SK-N-SH treated with all-trans-retinoic acid at 6 μM for 48 hours (cell line): ENCODE measurements around the gene DNAH7.

Source experiments
- ATAC-seq: fragments of 200-7000 bp; cut with Tn5 transposase; 3 replicates; pipeline ENCODE4 v1.9.1; 2020; ENCODE audit warnings: mild to moderate bottlenecking, moderate library complexity
- ARNTL ChIP-seq: fragments of 450-650 bp; formaldehyde crosslinking; IDR thresholded peaks from 2 replicates; pipeline ENCODE4 v1.5.0; 2020; ENCODE audit warnings: low read depth, mild to moderate bottlenecking, moderate library complexity, borderline replicate concordance
- BACH2 ChIP-seq: fragments of 250-450 bp; sonication (Bioruptor Pico); IDR thresholded peaks from 2 replicates; pipeline ENCODE4 v1.9.0; 2021; ENCODE audit warnings: mild to moderate bottlenecking, borderline replicate concordance
- CREB5 ChIP-seq: fragments of 250-450 bp; sonication (Bioruptor Pico); IDR thresholded peaks from 2 replicates; pipeline ENCODE4 v1.5.1; 2020; ENCODE audit warnings: low read depth, mild to moderate bottlenecking, moderate library complexity
- CSDC2 ChIP-seq: fragments of 250-450 bp; sonication (Bioruptor Pico); IDR thresholded peaks from 2 replicates; pipeline ENCODE4 v1.5.0; 2020; ENCODE audit warnings: mild to moderate bottlenecking, moderate library complexity
- GLIS3 ChIP-seq: fragments of 250-450 bp; sonication (Bioruptor Pico); IDR thresholded peaks from 2 replicates; pipeline ENCODE4 v1.5.0; 2020; ENCODE audit warnings: mild to moderate bottlenecking, moderate library complexity
- ISL1 ChIP-seq: fragments of 250-450 bp; sonication (Bioruptor Pico); IDR thresholded peaks from 2 replicates; pipeline ENCODE4 v2.1.2; 2022; ENCODE audit warnings: mild to moderate bottlenecking, moderate library complexity
- OSR1 ChIP-seq: fragments of 250-450 bp; sonication (Bioruptor Pico); IDR thresholded peaks from 2 replicates; pipeline ENCODE4 v1.8.0; 2022; ENCODE audit warnings: moderate library complexity, mild to moderate bottlenecking, inconsistent platforms
- PATZ1 ChIP-seq: fragments of 250-450 bp; sonication (Bioruptor Pico); IDR thresholded peaks from 2 replicates; pipeline ENCODE4 v1.8.0; 2020; ENCODE audit warnings: mild to moderate bottlenecking, moderate library complexity, borderline replicate concordance
- POU6F1 ChIP-seq: fragments of 250-450 bp; sonication (Bioruptor Pico); IDR thresholded peaks from 2 replicates; pipeline ENCODE4 v1.8.0; 2021; ENCODE audit warnings: low read depth, mild to moderate bottlenecking, moderate library complexity, borderline replicate concordance
- PPARA ChIP-seq: fragments of 250-450 bp; sonication (Bioruptor Pico); IDR thresholded peaks from 2 replicates; pipeline ENCODE4 v1.5.0; 2020; ENCODE audit warnings: mild to moderate bottlenecking, borderline replicate concordance
- RARB ChIP-seq: fragments of 250-450 bp; sonication (Bioruptor Pico); IDR thresholded peaks from 2 replicates; pipeline ENCODE4 v1.8.0; 2021; ENCODE audit warnings: mild to moderate bottlenecking, moderate library complexity
- SNAI2 ChIP-seq: fragments of 250-450 bp; sonication (Bioruptor Pico); IDR thresholded peaks from 2 replicates; pipeline ENCODE4 v1.5.0; 2020; ENCODE audit warnings: mild to moderate bottlenecking, moderate library complexity
- TCF4 ChIP-seq: fragments of 250-450 bp; sonication (Bioruptor Pico); IDR thresholded peaks from 2 replicates; pipeline ENCODE4 v1.8.0; 2021; ENCODE audit warnings: mild to moderate bottlenecking, moderate library complexity, borderline replicate concordance
- TOX ChIP-seq: fragments of 250-450 bp; sonication (Bioruptor Pico); IDR thresholded peaks from 2 replicates; pipeline ENCODE4 v1.8.0; 2021; ENCODE audit warnings: mild to moderate bottlenecking, moderate library complexity, borderline replicate concordance
- ZFP3 ChIP-seq: fragments of 250-450 bp; sonication (Bioruptor Pico); IDR thresholded peaks from 2 replicates; pipeline ENCODE4 v1.5.0; 2020; ENCODE audit warnings: mild to moderate bottlenecking, moderate library complexity
- ZFP30 ChIP-seq: fragments of 450-650 bp; formaldehyde crosslinking; IDR thresholded peaks from 2 replicates; pipeline ENCODE4 v1.5.0; 2022; ENCODE audit warnings: mild to moderate bottlenecking, moderate library complexity
- ZNF565 ChIP-seq: fragments of 450-650 bp; formaldehyde crosslinking; conservative IDR thresholded peaks from 2 replicates; pipeline ENCODE4 v1.5.0; 2020; ENCODE audit warnings: low read depth, mild to moderate bottlenecking, moderate library complexity
- ZNF70 ChIP-seq: fragments of 450-650 bp; formaldehyde crosslinking; IDR thresholded peaks from 2 replicates; pipeline ENCODE4 v1.5.0; 2020; ENCODE audit warnings: mild to moderate bottlenecking, moderate library complexity
- ZNF8 ChIP-seq: fragments of 450-650 bp; formaldehyde crosslinking; IDR thresholded peaks from 2 replicates; pipeline ENCODE4 v1.5.0; 2020; ENCODE audit warnings: mild to moderate bottlenecking, moderate library complexity
- TF ChIP-seq, protein P1 (sequence below): fragments of 250-450 bp; sonication (Bioruptor Pico); IDR thresholded peaks from 2 replicates; pipeline ENCODE4 v1.5.0; 2020; ENCODE audit warnings: mild to moderate bottlenecking, moderate library complexity
- TF ChIP-seq, protein P2 (sequence below): fragments of 250-450 bp; sonication (Bioruptor Pico); IDR thresholded peaks from 2 replicates; pipeline ENCODE4 v1.5.1; 2021; ENCODE audit warnings: mild to moderate bottlenecking, moderate library complexity

The DNAH7 gene

DNA sequence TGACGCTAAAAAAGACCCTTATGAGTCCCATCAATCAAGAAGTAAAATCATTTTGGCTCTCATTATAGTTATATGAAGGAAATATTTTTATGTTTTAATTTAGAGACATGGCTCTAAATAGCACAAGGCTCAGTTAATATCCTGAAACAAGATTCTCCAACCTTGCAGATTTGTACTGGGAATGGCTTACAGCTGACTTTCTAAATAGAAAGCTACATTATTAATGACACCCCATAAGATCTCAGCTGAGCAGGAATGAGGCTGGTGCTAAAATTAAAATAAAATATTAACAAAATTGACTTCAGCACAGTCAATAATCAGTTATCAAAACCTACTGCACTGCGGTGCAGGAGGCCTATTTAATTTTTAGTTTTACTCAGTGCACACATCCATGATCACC, 274.8 kb downstream of the DNAH7 start (continued):
- TF ChIP-seq ZNF8 (CRISPR knock-in tag): no peak

- no peak for ATAC-seq
- TF ChIP-seq ZFP3 (CRISPR knock-in tag) (no peak), PPARA (CRISPR knock-in tag) (no peak), ZFP30 (CRISPR knock-in tag) (no peak), ZNF70 (CRISPR knock-in tag) (no peak), RARB (CRISPR knock-in tag) (no peak), OSR1 (CRISPR knock-in tag) (no peak), BACH2 (CRISPR knock-in tag) (no peak)
These were observed 286.5 kb downstream of the DNAH7 start for GRCh38 chr2:195782156-195782555.

DNA sequence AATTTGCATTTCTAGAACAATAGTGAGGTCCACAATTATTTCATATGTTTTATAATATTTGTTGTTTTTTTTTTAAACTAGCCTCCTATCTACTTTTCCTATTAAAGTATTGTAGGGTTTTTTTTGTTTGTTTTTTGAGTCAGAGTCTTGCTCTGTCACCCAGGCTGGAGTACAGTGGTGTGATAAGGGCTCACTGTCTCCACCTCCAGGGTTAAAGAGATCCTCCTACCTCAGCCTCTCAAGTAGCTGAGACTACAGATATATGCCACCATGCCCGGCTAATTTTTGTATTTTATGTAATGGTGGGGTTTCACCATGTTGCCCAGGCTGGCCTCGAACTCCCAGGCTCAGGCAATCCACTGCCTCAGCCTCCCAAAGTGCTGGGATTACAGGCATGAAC, 289.1 kb downstream of the DNAH7 start:
- ATAC-seq: no peak
- no peak for TF ChIP-seq ZNF70 (CRISPR knock-in tag)
- no peak for TF ChIP-seq OSR1 (CRISPR knock-in tag)
- TF ChIP-seq, protein P1, sequence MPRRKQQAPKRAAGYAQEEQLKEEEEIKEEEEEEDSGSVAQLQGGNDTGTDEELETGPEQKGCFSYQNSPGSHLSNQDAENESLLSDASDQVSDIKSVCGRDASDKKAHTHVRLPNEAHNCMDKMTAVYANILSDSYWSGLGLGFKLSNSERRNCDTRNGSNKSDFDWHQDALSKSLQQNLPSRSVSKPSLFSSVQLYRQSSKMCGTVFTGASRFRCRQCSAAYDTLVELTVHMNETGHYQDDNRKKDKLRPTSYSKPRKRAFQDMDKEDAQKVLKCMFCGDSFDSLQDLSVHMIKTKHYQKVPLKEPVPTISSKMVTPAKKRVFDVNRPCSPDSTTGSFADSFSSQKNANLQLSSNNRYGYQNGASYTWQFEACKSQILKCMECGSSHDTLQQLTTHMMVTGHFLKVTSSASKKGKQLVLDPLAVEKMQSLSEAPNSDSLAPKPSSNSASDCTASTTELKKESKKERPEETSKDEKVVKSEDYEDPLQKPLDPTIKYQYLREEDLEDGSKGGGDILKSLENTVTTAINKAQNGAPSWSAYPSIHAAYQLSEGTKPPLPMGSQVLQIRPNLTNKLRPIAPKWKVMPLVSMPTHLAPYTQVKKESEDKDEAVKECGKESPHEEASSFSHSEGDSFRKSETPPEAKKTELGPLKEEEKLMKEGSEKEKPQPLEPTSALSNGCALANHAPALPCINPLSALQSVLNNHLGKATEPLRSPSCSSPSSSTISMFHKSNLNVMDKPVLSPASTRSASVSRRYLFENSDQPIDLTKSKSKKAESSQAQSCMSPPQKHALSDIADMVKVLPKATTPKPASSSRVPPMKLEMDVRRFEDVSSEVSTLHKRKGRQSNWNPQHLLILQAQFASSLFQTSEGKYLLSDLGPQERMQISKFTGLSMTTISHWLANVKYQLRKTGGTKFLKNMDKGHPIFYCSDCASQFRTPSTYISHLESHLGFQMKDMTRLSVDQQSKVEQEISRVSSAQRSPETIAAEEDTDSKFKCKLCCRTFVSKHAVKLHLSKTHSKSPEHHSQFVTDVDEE: no peak
- no peak for TF ChIP-seq ZFP3 (CRISPR knock-in tag)
- TF ChIP-seq ZNF565 (CRISPR knock-in tag): no peak
- TF ChIP-seq PPARA (CRISPR knock-in tag): no peak
- no peak for TF ChIP-seq RARB (CRISPR knock-in tag)
- TF ChIP-seq GLIS3: no peak
- no peak for TF ChIP-seq ARNTL
- no peak for TF ChIP-seq BACH2 (CRISPR knock-in tag)
- TF ChIP-seq, protein P2, sequence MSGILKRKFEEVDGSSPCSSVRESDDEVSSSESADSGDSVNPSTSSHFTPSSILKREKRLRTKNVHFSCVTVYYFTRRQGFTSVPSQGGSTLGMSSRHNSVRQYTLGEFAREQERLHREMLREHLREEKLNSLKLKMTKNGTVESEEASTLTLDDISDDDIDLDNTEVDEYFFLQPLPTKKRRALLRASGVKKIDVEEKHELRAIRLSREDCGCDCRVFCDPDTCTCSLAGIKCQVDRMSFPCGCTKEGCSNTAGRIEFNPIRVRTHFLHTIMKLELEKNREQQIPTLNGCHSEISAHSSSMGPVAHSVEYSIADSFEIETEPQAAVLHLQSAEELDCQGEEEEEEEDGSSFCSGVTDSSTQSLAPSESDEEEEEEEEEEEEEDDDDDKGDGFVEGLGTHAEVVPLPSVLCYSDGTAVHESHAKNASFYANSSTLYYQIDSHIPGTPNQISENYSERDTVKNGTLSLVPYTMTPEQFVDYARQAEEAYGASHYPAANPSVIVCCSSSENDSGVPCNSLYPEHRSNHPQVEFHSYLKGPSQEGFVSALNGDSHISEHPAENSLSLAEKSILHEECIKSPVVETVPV: no peak
- no peak for TF ChIP-seq ZFP30 (CRISPR knock-in tag)
- no peak for TF ChIP-seq PATZ1
- TF ChIP-seq SNAI2 (CRISPR knock-in tag): no peak
- no peak for TF ChIP-seq CSDC2 (CRISPR knock-in tag)
- no peak for TF ChIP-seq TCF4 (CRISPR knock-in tag)
- TF ChIP-seq CREB5 (CRISPR knock-in tag): no peak
- TF ChIP-seq ISL1 (CRISPR knock-in tag): no peak
- TF ChIP-seq ZNF8 (CRISPR knock-in tag): no peak
- TF ChIP-seq POU6F1 (CRISPR knock-in tag): no peak

GRCh38 chr2:195769975-195770374, 298.7 kb downstream of the DNAH7 start:
- ATAC-seq: no peak
- TF ChIP-seq TCF4 (CRISPR knock-in tag) (no peak), TOX (CRISPR knock-in tag) (no peak), CSDC2 (CRISPR knock-in tag) (no peak), GLIS3 (no peak), ARNTL (no peak), ISL1 (CRISPR knock-in tag) (no peak), ZFP3 (CRISPR knock-in tag) (no peak)
